H9 (cell line): ENCODE data around the gene EXD1. TPM values are rescaled to one million over a fixed set of nuclear protein-coding genes. Genes with fewer than 3 reads are reported as not detected.

ENCODE experiments used
- DNase-seq: peaks from one replicate; pipeline ENCODE4 v3.0.0-alpha.2; 2017
- H2AFZ ChIP-seq: one replicate; pipeline ENCODE4 v1.6.1; 2013; ENCODE audit warnings: mild to moderate bottlenecking, low read length, control low read depth, moderate library complexity
- H2AK5ac ChIP-seq: 2 replicates; pipeline ENCODE4 v1.6.1; 2013; ENCODE audit warnings: low read length, control low read depth, mixed read lengths; ENCODE audit not compliant: insufficient read length
- H2BK120ac ChIP-seq: one replicate; pipeline ENCODE4 v1.6.1; 2013; ENCODE audit warnings: low read depth, mild to moderate bottlenecking, low read length, control low read depth, inconsistent platforms; ENCODE audit not compliant: poor library complexity, severe bottlenecking
- H2BK12ac ChIP-seq: 2 replicates; pipeline ENCODE4 v1.6.1; 2013; ENCODE audit warnings: low read length, control low read depth, mixed read lengths, low read depth; ENCODE audit not compliant: insufficient read length
- H2BK15ac ChIP-seq: 2 replicates; pipeline ENCODE4 v1.6.1; 2013; ENCODE audit warnings: low read depth, low read length, control low read depth
- H2BK20ac ChIP-seq: one replicate; pipeline ENCODE4 v1.6.1; 2013; ENCODE audit warnings: low read depth, mild to moderate bottlenecking, low read length, control low read depth, inconsistent platforms; ENCODE audit not compliant: poor library complexity, severe bottlenecking
- H2BK5ac ChIP-seq: 2 replicates; pipeline ENCODE4 v1.6.1; 2013; ENCODE audit warnings: low read length, control low read depth, mixed read lengths; ENCODE audit not compliant: insufficient read length
- H3K14ac ChIP-seq: 2 replicates; pipeline ENCODE4 v1.6.1; 2013; ENCODE audit warnings: low read length, control low read depth; ENCODE audit not compliant: insufficient read depth
- H3K18ac ChIP-seq: 2 replicates; pipeline ENCODE4 v1.6.1; 2013; ENCODE audit warnings: low read depth, mild to moderate bottlenecking, mixed read lengths, low read length, control low read depth; ENCODE audit not compliant: insufficient read length
- H3K23ac ChIP-seq: 2 replicates; pipeline ENCODE4 v1.6.1; 2013; ENCODE audit warnings: low read length, control low read depth, mixed read lengths, low read depth; ENCODE audit not compliant: insufficient read length
- H3K23me2 ChIP-seq: 2 replicates; pipeline ENCODE4 v1.6.1; 2013; ENCODE audit warnings: low read depth, mild to moderate bottlenecking, mixed read lengths, low read length, control low read depth; ENCODE audit not compliant: insufficient read length, poor library complexity, severe bottlenecking
- H3K27ac ChIP-seq: 2 replicates; pipeline ENCODE4 v1.5.1; 2013; ENCODE audit warnings: low read length, control low read depth, mixed read lengths, low read depth; ENCODE audit not compliant: insufficient read length
- H3K27me3 ChIP-seq: 2 replicates; pipeline ENCODE4 v1.6.1; 2013; ENCODE audit warnings: low read length, control low read depth, inconsistent platforms; ENCODE audit not compliant: insufficient read depth
- H3K4ac ChIP-seq: 2 replicates; pipeline ENCODE4 v1.6.1; 2013; ENCODE audit warnings: low read depth, mild to moderate bottlenecking, control low read depth, inconsistent platforms, low read length, moderate library complexity
- H3K4me1 ChIP-seq: 2 replicates; pipeline ENCODE4 v1.6.1; 2013; ENCODE audit warnings: low read length, control low read depth, inconsistent platforms; ENCODE audit not compliant: insufficient read depth
- H3K4me2 ChIP-seq: 2 replicates; pipeline ENCODE4 v1.6.1; 2013; ENCODE audit warnings: low read length, control low read depth, mixed read lengths; ENCODE audit not compliant: insufficient read length, insufficient read depth
- H3K56ac ChIP-seq: 2 replicates; pipeline ENCODE4 v1.6.1; 2013; ENCODE audit warnings: low read depth, mild to moderate bottlenecking, mixed read lengths, low read length, control low read depth; ENCODE audit not compliant: insufficient read length
- H3K79me1 ChIP-seq: 2 replicates; pipeline ENCODE4 v1.6.1; 2013; ENCODE audit warnings: low read depth, mild to moderate bottlenecking, moderate library complexity, low read length, control low read depth, inconsistent platforms; ENCODE audit not compliant: insufficient read depth, poor library complexity, severe bottlenecking
- H3K79me2 ChIP-seq: 2 replicates; pipeline ENCODE4 v1.6.1; 2013; ENCODE audit warnings: low read length, control low read depth, inconsistent platforms; ENCODE audit not compliant: insufficient read depth
- H3K9ac ChIP-seq: 2 replicates; pipeline ENCODE4 v1.6.1; 2013; ENCODE audit warnings: low read length, control low read depth, mixed read lengths; ENCODE audit not compliant: insufficient read length; ENCODE audit errors: extremely low read depth
- H3K9me3 ChIP-seq: one replicate; pipeline ENCODE4 v1.6.1; 2013; ENCODE audit warnings: low read depth, low read length, inconsistent platforms; ENCODE audit not compliant: control insufficient read depth
- H3T11ph ChIP-seq: one replicate; pipeline ENCODE4 v1.6.1; 2013; ENCODE audit warnings: mild to moderate bottlenecking, low read length, control low read depth, inconsistent platforms
- H4K20me1 ChIP-seq: one replicate; pipeline ENCODE4 v1.6.1; 2013; ENCODE audit not compliant: control insufficient read depth, insufficient read length, insufficient read depth
- H4K5ac ChIP-seq: 2 replicates; pipeline ENCODE4 v1.6.1; 2013; ENCODE audit warnings: low read depth, mild to moderate bottlenecking, mixed read lengths, low read length, control low read depth; ENCODE audit not compliant: insufficient read length
- H4K8ac ChIP-seq: replicated peaks from 2 replicates; pipeline ENCODE4 v1.6.1; 2013; ENCODE audit warnings: low read length, control low read depth, mixed read lengths, low read depth; ENCODE audit not compliant: insufficient read length
- H4K91ac ChIP-seq: 2 replicates; pipeline ENCODE4 v1.6.1; 2013; ENCODE audit warnings: low read depth, mild to moderate bottlenecking, moderate library complexity, mixed read lengths, low read length, control low read depth; ENCODE audit not compliant: insufficient read length
- H3K27ac Mint-ChIP-seq, 3 experiments: 2 replicates in 2 of 3; 3 replicates in 1 of 3; pipeline ENCODE4 v1.8.0; 2020 to 2021; ENCODE audit warnings: mixed read lengths in 3 of 3, mild to moderate bottlenecking in 1 of 3, moderate library complexity in 1 of 3
- H3K27me3 Mint-ChIP-seq: 2 replicates; pipeline ENCODE4 v1.8.0; 2021; ENCODE audit warnings: low read depth, mild to moderate bottlenecking, moderate library complexity, mixed read lengths
- H3K36me3 Mint-ChIP-seq, 3 experiments: 2 replicates in 2 of 3; 3 replicates in 1 of 3; pipeline ENCODE4 v1.8.0; 2020 to 2021; ENCODE audit warnings: low read depth in 3 of 3, mixed read lengths in 3 of 3; ENCODE audit not compliant: insufficient read depth in 1 of 3
- H3K4me1 Mint-ChIP-seq, 2 experiments: 2 replicates each; pipeline ENCODE4 v1.8.0; 2020; ENCODE audit warnings: mixed read lengths in 2 of 2
- H3K4me3 Mint-ChIP-seq, 2 experiments: 2 replicates in 1 of 2; 3 replicates in 1 of 2; pipeline ENCODE4 v1.8.0; 2020 to 2021; ENCODE audit warnings: mild to moderate bottlenecking in 2 of 2, mixed read lengths in 2 of 2, moderate library complexity in 1 of 2
- H3K9me3 Mint-ChIP-seq, 2 experiments: 2 replicates in 1 of 2; 3 replicates in 1 of 2; pipeline ENCODE4 v1.8.0; 2020; ENCODE audit warnings: mild to moderate bottlenecking in 2 of 2, mixed read lengths in 2 of 2, moderate library complexity in 1 of 2
- CTCF ChIP-seq: fragments of 200-600 bp; sonication (generic); conservative IDR thresholded peaks from 3 replicates; pipeline ENCODE4 v1.8.0; 2021; ENCODE audit warnings: antibody characterized with exemption, mild to moderate bottlenecking
- WGBS: extraction: QIAGEN DNeasy Blood & Tissue Kit; methylation state at CpG from one replicate; pipeline ENCODE4 v1.1.7; 2013; ENCODE audit warnings: missing lambda C conversion rate, low lambda C conversion rate, mixed read lengths; ENCODE audit not compliant: insufficient read length; ENCODE audit errors: extremely low coverage; 5-methylcytosine and 5-hydroxymethylcytosine counted together
- total RNA-seq: library from RNA; stranded (reverse); gene quantifications from 2 replicates; pipeline ENCODE4 v1.2.1, GENCODE V29; 2021

EXD1 gene
- total RNA-seq, 1 experiment from 2014 or later: not detected

DNA sequence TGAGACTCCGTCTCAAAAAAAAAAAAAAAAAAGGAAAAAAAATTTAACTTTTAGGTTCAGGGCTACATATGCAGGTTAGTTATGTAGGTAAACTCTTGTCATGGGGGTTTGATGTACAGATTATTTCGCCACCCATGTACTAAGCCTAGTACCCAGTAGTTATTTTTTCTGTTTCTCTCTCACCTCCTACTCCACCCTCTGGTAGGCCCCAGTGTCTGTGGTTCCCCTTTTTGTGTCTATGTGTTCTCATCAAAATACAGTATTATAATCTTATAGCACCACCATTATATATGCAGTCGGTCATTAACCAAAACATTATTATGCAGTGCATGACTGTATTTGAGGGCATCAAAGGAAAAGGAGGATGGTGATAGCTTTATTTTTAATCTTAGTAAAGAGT is 47.8 kb upstream of the EXD1 start:
- Histone ChIP-seq H3K56ac (no peak overlapping the region), H2BK12ac (no peak overlapping the region), H3K9me3 (no peaks in the 10 kb centered on the region), H4K91ac (no peak overlapping the region), H3K27ac (no peak overlapping the region), H2BK5ac (no peak overlapping the region), H3K4me1 (no peaks in the 10 kb centered on the region), H3K4ac (no peak overlapping the region), H2BK20ac (no peak overlapping the region), H3K18ac (no peak overlapping the region), H4K8ac (no peak overlapping the region), H3K4me2 (no peak overlapping the region), H3T11ph (no peak overlapping the region), H2BK15ac (no peak overlapping the region), H3K23me2 (no peaks in the 10 kb centered on the region), H2AK5ac (no peak overlapping the region), H4K20me1 (no peaks in the 10 kb centered on the region), H2AFZ (no peak overlapping the region), H3K9ac (no peak overlapping the region), H3K27me3 (no peaks in the 10 kb centered on the region), H4K5ac (no peak overlapping the region), H3K14ac (no peak overlapping the region), H2BK120ac (no peak overlapping the region), H3K79me1 (no peaks in the 10 kb centered on the region), H3K79me2 (no peaks in the 10 kb centered on the region), H3K23ac (no peak overlapping the region)
- no peak for DNase-seq
- peak overlapping the region in 1 of 3 experiments; percentile 56; a peak in 1 of 7 replicates for H3K27ac Mint-ChIP-seq
- no peaks in the 10 kb centered on the region; a peak in 1 of 5 replicates for H3K9me3 Mint-ChIP-seq
- no peaks in the 10 kb centered on the region for H3K27me3 Mint-ChIP-seq
- peaks cover 8 to 10% of the 10 kb centered on the region in 2 experiments for H3K4me1 Mint-ChIP-seq
- peaks cover 12 to 36% (median 34%) of the 10 kb centered on the region in 3 experiments; a peak in 6 of 7 replicates for H3K36me3 Mint-ChIP-seq
- H3K4me3 Mint-ChIP-seq: no peak overlapping the region
- WGBS: no CpG with 5 or more reads among the region's 3 CpGs
- no peak for TF ChIP-seq CTCF
